Measurements from ENCODE around the gene CETN3. TPM values are rescaled to one million over a fixed set of nuclear protein-coding genes. Genes with fewer than 3 reads are reported as not detected.

Gene CETN3
- total and polyA plus RNA-seq, 2 of the 8 experiments (the other 6 are each of a cell fraction or from before 2014, with no cell fraction given): 4.8 to 43.8 TPM

- TF ChIP-seq POU5F1 (IDR thresholded peaks at IDR 0.05; ENCODE audit: low read depth, low read length) (no peak), SIN3A (conservative IDR thresholded peaks at IDR 0.05 in 1 of 2, IDR thresholded peaks at IDR 0.05 in 1 of 2; ENCODE audit: low read depth in 1 of 2, low read length in 2 of 2) (no peak), HDAC6 (IDR thresholded peaks at IDR 0.05; ENCODE audit: low read depth, low read length) (no peak), CTBP2 (IDR thresholded peaks at IDR 0.05; ENCODE audit: borderline replicate concordance, insufficient read depth, insufficient read length, low read length) (no peak), JUND (IDR thresholded peaks at IDR 0.05; ENCODE audit: low read length) (no peak), GABPA (IDR thresholded peaks at IDR 0.05; ENCODE audit: borderline replicate concordance, insufficient read depth, low read length) (no peak)
These were observed 28.2 kb downstream of the CETN3 start (continued) for GRCh38 chr5:90381213-90381929.

Data from H1 (cell line).